NCI-H1105 (cell line): ENCODE data around the gene TEAD4.

ENCODE experiments used
- DNase-seq: peaks from one replicate; lab custom pipeline; 2025; lab: John Stamatoyannopoulos, UW

The TEAD4 gene

GRCh38 chr12:3002646-3003045 lies 43.4 kb downstream of the TEAD4 start:
- no peak for DNase-seq

GRCh38 chr12:3003357-3003992 lies 44.3 kb downstream of the TEAD4 start:
- no peak for DNase-seq

- DNase-seq: no peak
These were observed 45.7 kb downstream of the TEAD4 start for GRCh38 chr12:3004655-3005565.

GRCh38 chr12:3005736-3006135 lies 46.5 kb downstream of the TEAD4 start:
- DNase-seq: no peak

GRCh38 chr12:3009780-3010179 lies 50.6 kb downstream of the TEAD4 start:
- no peak for DNase-seq

GRCh38 chr12:3010214-3010930 lies 51.2 kb downstream of the TEAD4 start:
- no peak for DNase-seq

- DNase-seq: no peak
These were observed 53.6 kb downstream of the TEAD4 start for GRCh38 chr12:3012786-3013185.

- DNase-seq: no peak
These were observed 55.4 kb downstream of the TEAD4 start for GRCh38 chr12:3014641-3015040.

- DNase-seq: no peak
These were observed 56.2 kb downstream of the TEAD4 start for GRCh38 chr12:3015356-3015755.

- no peak for DNase-seq
These were observed 57.0 kb downstream of the TEAD4 start for GRCh38 chr12:3016191-3016590.

GRCh38 chr12:3017281-3017680 lies 58.1 kb downstream of the TEAD4 start:
- no peak for DNase-seq

GRCh38 chr12:3018284-3019004 lies 59.2 kb downstream of the TEAD4 start:
- DNase-seq: no peak

GRCh38 chr12:3019005-3019680 lies 59.9 kb downstream of the TEAD4 start:
- no peak for DNase-seq

GRCh38 chr12:3020399-3020798 lies 61.2 kb downstream of the TEAD4 start:
- no peak for DNase-seq

- no peak for DNase-seq
These were observed 61.7 kb downstream of the TEAD4 start for GRCh38 chr12:3020850-3021435.

GRCh38 chr12:3022411-3022810 lies 63.2 kb downstream of the TEAD4 start:
- no peak for DNase-seq

- DNase-seq: no peak
These were observed 63.8 kb downstream of the TEAD4 start for GRCh38 chr12:3022961-3023360.

- no peak for DNase-seq
These were observed 68.9 kb downstream of the TEAD4 start for GRCh38 chr12:3028108-3028507.

- DNase-seq: no peak
These were observed 71.7 kb downstream of the TEAD4 start for GRCh38 chr12:3030821-3031429.

GRCh38 chr12:3032161-3032560 lies 73.0 kb downstream of the TEAD4 start:
- no peak for DNase-seq
